ENCODE data around the gene CMKLR1.

Gene CMKLR1

GRCh38 chr12:108335349-108336119 is 3.6 kb downstream of the CMKLR1 start:
- DNase-seq: no peak

- DNase-seq: no peak
Measured at GRCh38 chr12:108333898-108334699, 5.0 kb downstream of the CMKLR1 start.

GRCh38 chr12:108332791-108333382 is 6.2 kb downstream of the CMKLR1 start:
- DNase-seq: no peak

- DNase-seq: no peak
Measured at GRCh38 chr12:108328420-108328819, 10.7 kb downstream of the CMKLR1 start.

- DNase-seq: no peak
Measured at GRCh38 chr12:108327621-108328344, 11.3 kb downstream of the CMKLR1 start.

GRCh38 chr12:108326254-108326750 is 12.8 kb downstream of the CMKLR1 start:
- no peak for DNase-seq

- no peak for DNase-seq
Measured at GRCh38 chr12:108325549-108325948, 13.6 kb downstream of the CMKLR1 start.

- DNase-seq: no peak
Measured at GRCh38 chr12:108325018-108325358, 14.1 kb downstream of the CMKLR1 start.

- no peak for DNase-seq
Measured at GRCh38 chr12:108324351-108325017, 14.6 kb downstream of the CMKLR1 start.

- no peak for DNase-seq
Measured at GRCh38 chr12:108323581-108323980, 15.5 kb downstream of the CMKLR1 start.

- DNase-seq: no peak
Measured at GRCh38 chr12:108322998-108323397, 16.1 kb downstream of the CMKLR1 start.

GRCh38 chr12:108321688-108322087 is 17.4 kb downstream of the CMKLR1 start:
- no peak for DNase-seq

- no peak for DNase-seq
Measured at GRCh38 chr12:108320507-108321293, 18.4 kb downstream of the CMKLR1 start.

- DNase-seq: no peak
Measured at GRCh38 chr12:108319277-108320234, 19.6 kb downstream of the CMKLR1 start.

GRCh38 chr12:108318472-108319275 is 20.4 kb downstream of the CMKLR1 start:
- no peak for DNase-seq

GRCh38 chr12:108317308-108318234 is 21.5 kb downstream of the CMKLR1 start:
- no peak for DNase-seq

GRCh38 chr12:108316176-108317086 is 22.7 kb downstream of the CMKLR1 start:
- DNase-seq: no peak
